Fibroblast of peridontal ligament (primary cell): ENCODE data around the gene PANK4.
A peak's percentile ranks its signal among the peaks of the same experiment; 100 is the strongest.
"Not testable (repeated sequence)": the region's sequence is repeated elsewhere in the genome, so short reads cannot be mapped to it uniquely, and the experiment has no call there.

Experiments used
- DNase-seq: peaks from one replicate; pipeline ENCODE4 v3.0.0-alpha.2; 2010; ENCODE audit errors: extremely low read depth

Gene PANK4

GRCh38 chr1:2460996-2461751 is 65.2 kb downstream of the PANK4 start:
- no peak for DNase-seq

GRCh38 chr1:2460203-2460602 is 66.2 kb downstream of the PANK4 start:
- DNase-seq: no peak

DNA sequence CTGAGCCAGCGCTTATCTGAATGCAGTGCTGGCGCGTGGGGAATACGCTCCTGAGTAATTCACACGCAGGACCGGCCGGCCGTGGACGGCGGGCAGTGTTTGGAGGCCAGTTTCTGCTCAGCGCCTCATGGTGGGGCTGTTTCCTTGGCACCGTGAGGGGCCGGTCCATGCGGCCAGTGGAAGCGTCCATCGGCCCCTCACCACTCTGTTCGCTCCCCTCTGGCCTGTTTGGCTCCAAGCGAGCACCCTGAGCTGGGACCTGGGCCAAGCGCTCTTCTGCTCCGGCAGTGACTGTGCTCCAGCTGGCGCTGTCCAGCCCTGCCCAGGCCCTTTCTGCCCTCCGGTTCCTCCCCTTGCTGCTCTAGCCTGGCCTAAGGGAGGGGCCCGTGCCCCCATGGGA is 66.6 kb downstream of the PANK4 start:
- peak; percentile 5 for DNase-seq

DNA sequence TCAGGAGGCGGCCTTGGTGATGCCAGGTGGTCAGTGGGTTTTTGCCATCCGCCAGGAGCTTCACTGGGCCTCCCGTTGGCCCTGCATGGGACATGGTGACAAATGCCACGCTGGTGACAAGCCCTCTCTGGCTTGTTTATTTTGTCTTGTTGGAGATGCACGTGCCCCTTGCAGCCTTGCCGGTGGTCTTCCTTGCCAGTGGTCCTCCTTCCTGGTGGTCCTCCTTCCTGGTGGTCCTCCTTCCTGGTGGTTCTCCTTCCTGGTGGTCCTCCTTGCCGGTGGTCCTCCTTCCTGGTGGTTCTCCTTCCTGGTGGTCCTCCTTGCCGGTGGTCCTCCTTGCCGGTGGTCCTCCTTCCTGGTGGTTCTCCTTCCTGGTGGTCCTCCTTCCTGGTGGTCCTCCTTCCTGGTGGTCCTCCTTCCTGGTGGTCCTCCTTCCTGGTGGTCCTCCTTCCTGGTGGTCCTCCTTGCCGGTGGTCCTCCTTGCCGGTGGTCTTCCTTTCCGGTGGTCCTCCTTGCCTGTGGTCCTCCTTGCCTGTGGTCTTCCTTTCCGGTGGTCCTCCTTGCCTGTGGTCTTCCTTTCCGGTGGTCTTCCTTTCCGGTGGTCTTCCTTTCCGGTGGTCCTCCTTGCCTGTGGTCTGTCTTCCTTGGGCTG is 67.2 kb downstream of the PANK4 start:
- not testable (repeated sequence) for DNase-seq

DNA sequence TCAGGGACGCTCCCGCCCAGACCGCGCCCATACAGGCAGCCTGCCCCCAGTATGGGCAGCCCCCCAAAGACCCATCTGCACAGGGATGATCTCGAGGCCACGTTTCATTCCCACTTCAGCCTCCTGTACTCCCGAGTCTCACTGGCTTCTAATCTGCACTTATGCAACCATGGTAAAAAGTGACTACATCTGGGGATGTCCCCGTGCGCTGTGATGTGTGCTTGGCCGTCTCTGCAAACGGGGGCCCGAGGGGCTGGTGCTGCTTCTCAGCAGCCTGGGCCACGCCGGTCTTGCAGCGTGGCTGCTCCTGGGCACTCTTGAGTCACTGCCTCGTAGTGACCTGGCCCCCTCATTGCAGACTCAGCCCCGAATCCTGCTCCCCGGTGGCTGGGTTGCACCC is 67.7 kb downstream of the PANK4 start:
- no peak for DNase-seq
